GM06990 (cell line): ENCODE data around the gene ZNF335.
"Not testable (repeated sequence)": the region's sequence is repeated elsewhere in the genome, so short reads cannot be mapped to it uniquely, and the experiment has no call there.

Source experiments
- DNase-seq: peaks from one replicate; pipeline ENCODE4 v3.0.0-alpha.2; 2011; ENCODE audit not compliant: insufficient read length; ENCODE audit errors: extremely low read depth
- H3K27me3 ChIP-seq: replicated peaks from 2 replicates; pipeline ENCODE4 v1.6.0; 2011; ENCODE audit warnings: low read length; ENCODE audit not compliant: control insufficient read depth, insufficient read depth
- H3K36me3 ChIP-seq: 2 replicates; pipeline ENCODE4 v1.5.1; 2011; ENCODE audit warnings: low read length; ENCODE audit not compliant: control insufficient read depth, insufficient read depth
- H3K4me3 ChIP-seq: replicated peaks from 2 replicates; pipeline ENCODE4 v1.5.1; 2011; ENCODE audit warnings: low read depth, mild to moderate bottlenecking, control low read depth, low read length
- CTCF ChIP-seq: IDR thresholded peaks from 2 replicates; pipeline ENCODE4 v1.5.1; 2011; ENCODE audit warnings: low read length, control low read depth, mild to moderate bottlenecking, inconsistent platforms; ENCODE audit not compliant: insufficient read depth, poor library complexity, severe bottlenecking

Gene ZNF335

GRCh38 chr20:45902199-45902701, 69.8 kb downstream of the ZNF335 start:
- Histone ChIP-seq H3K4me3 (no peak overlapping the region), H3K27me3 (no peaks in the 10 kb centered on the region), H3K36me3 (peaks cover 5% of the 10 kb centered on the region)
- no peak for TF ChIP-seq CTCF
- DNase-seq: no peak

GRCh38 chr20:45901332-45901731, 70.7 kb downstream of the ZNF335 start:
- H3K4me3 ChIP-seq, H3K36me3 ChIP-seq, DNase-seq, H3K27me3 ChIP-seq: not testable (repeated sequence)

GRCh38 chr20:45899046-45899835, 72.8 kb downstream of the ZNF335 start:
- peaks cover 17% of the 10 kb centered on the region for H3K36me3 ChIP-seq
- H3K27me3 ChIP-seq: no peaks in the 10 kb centered on the region
- no peak overlapping the region for H3K4me3 ChIP-seq
- DNase-seq: no peak
- TF ChIP-seq CTCF: no peak
